Retinal pigment epithelial cell (primary cell): Measurements from ENCODE around the gene IGSF23.
A peak's percentile ranks its signal among the peaks of the same experiment; 100 is the strongest.

Experiments used
- DNase-seq: peaks from one replicate; pipeline ENCODE4 v3.0.0-alpha.2; 2010; ENCODE audit warnings: low read depth
- H3K4me3 ChIP-seq: 2 replicates; pipeline ENCODE4 v1.5.1; 2011; ENCODE audit warnings: mild to moderate bottlenecking, low read length, control low read depth, moderate library complexity
- TF ChIP-seq, protein P1 (sequence below): conservative IDR thresholded peaks from 2 replicates; pipeline ENCODE4 v1.5.1; 2011; ENCODE audit warnings: low read depth, low read length, control low read depth, inconsistent platforms

The IGSF23 gene

GRCh38 chr19:44643605-44644401 is 30.4 kb downstream of the IGSF23 start, which contains the start of gene PVR:
PVR (plus strand) TSS chr19:44643910; CDS start chr19:44644097, 187 bp downstream.
- DNase-seq = no peak
- TF ChIP-seq, protein P1, sequence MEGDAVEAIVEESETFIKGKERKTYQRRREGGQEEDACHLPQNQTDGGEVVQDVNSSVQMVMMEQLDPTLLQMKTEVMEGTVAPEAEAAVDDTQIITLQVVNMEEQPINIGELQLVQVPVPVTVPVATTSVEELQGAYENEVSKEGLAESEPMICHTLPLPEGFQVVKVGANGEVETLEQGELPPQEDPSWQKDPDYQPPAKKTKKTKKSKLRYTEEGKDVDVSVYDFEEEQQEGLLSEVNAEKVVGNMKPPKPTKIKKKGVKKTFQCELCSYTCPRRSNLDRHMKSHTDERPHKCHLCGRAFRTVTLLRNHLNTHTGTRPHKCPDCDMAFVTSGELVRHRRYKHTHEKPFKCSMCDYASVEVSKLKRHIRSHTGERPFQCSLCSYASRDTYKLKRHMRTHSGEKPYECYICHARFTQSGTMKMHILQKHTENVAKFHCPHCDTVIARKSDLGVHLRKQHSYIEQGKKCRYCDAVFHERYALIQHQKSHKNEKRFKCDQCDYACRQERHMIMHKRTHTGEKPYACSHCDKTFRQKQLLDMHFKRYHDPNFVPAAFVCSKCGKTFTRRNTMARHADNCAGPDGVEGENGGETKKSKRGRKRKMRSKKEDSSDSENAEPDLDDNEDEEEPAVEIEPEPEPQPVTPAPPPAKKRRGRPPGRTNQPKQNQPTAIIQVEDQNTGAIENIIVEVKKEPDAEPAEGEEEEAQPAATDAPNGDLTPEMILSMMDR = peak; percentile 5
- H3K4me3 ChIP-seq = peak within 1 kb of the TSS; percentile 84

GRCh38 chr19:44644402-44645016 is 31.1 kb downstream of the IGSF23 start:
- DNase-seq = peak; percentile 41
- peak overlapping the region; percentile 84 for H3K4me3 ChIP-seq
- TF ChIP-seq, protein P1 = no peak

GRCh38 chr19:44645407-44646048 is 32.2 kb downstream of the IGSF23 start:
- TF ChIP-seq, protein P1 = no peak
- DNase-seq = no peak
- H3K4me3 ChIP-seq = peak overlapping the region; percentile 28

- H3K4me3 ChIP-seq = no peak overlapping the region
- TF ChIP-seq, protein P1 = no peak
- no peak for DNase-seq
Observed at GRCh38 chr19:44646049-44646416, 32.7 kb downstream of the IGSF23 start.

DNA sequence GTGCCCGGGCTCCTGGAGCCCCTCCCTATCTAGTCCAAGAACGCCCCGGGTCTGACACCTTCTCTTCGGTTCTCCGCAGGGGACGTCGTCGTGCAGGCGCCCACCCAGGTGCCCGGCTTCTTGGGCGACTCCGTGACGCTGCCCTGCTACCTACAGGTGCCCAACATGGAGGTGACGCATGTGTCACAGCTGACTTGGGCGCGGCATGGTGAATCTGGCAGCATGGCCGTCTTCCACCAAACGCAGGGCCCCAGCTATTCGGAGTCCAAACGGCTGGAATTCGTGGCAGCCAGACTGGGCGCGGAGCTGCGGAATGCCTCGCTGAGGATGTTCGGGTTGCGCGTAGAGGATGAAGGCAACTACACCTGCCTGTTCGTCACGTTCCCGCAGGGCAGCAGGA is 33.8 kb downstream of the IGSF23 start:
- TF ChIP-seq, protein P1 = no peak
- H3K4me3 ChIP-seq = no peak overlapping the region
- DNase-seq = no peak

DNA sequence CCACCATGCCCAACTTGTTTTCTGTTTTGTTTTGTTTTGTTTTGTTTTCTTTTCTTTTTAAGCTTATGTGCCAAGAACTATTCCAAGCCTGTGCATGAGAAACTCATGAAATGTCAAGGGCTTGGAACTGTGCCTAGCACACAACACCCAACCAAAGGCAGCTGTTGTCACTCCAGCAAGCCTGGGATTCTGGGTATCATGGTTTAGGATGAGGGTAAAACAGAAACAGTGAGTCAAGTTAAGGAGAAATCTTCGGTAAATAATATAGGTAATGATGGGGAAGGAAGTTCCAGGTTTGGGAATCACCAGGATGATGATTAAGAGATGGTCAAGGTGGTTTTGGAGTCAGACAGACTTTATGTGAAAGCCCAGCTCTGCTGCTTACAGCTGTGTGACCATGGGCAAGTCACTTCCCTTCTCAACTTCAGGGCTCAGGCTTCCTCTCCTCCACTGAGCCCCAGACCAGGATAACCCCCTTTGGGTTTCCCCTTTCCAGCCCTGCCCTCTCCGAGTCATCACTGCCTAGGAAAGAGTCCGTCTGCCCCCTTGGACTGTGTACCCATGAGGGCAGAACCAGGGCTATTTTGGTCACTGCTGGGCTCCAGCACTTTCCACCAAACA is 35.4 kb downstream of the IGSF23 start:
- TF ChIP-seq, protein P1 = no peak
- no peak overlapping the region for H3K4me3 ChIP-seq
- no peak for DNase-seq
